Colonic mucosa (tissue), 4 donors: Measurements from ENCODE around the gene LTV1. TPM values are rescaled to one million over a fixed set of nuclear protein-coding genes. Genes with fewer than 3 reads are reported as not detected.
"Not testable (repeated sequence)": the region's sequence is repeated elsewhere in the genome, so short reads cannot be mapped to it uniquely, and the experiment has no call there.

ENCODE experiments used
- DNase-seq: peaks from one replicate; pipeline ENCODE4 v3.0.0-alpha.2; 2020
- H3K27ac ChIP-seq: fragments of 200-600 bp; one replicate; pipeline ENCODE4 v1.8.0; 2021
- H3K27me3 ChIP-seq: fragments of 200-600 bp; one replicate; pipeline ENCODE4 v1.8.0; 2021
- H3K36me3 ChIP-seq: fragments of 200-600 bp; one replicate; pipeline ENCODE4 v1.8.0; 2021
- H3K4me1 ChIP-seq: fragments of 200-600 bp; one replicate; pipeline ENCODE4 v1.8.0; 2021; ENCODE audit warnings: mild to moderate bottlenecking
- H3K4me3 ChIP-seq: fragments of 200-600 bp; one replicate; pipeline ENCODE4 v1.8.0; 2021
- H3K9ac ChIP-seq, 2 donors: one replicate each; pipeline ENCODE4 v1.7.0; 2013; ENCODE audit warnings: control low read depth in 2 of 2, low read depth in 2 of 2, low read length in 2 of 2
- H3K9me3 ChIP-seq: fragments of 200-600 bp; one replicate; pipeline ENCODE4 v1.8.0; 2021
- intact Hi-C: fragments of 100-400 bp; cut with DNase I; formaldehyde crosslinking; loops from one replicate; pipeline ENCODE4 v1.14.1; 2022
- total RNA-seq, 2 donors: library from RNA; stranded (reverse); fragmentation: NEBNext Ultra II Directional in 1 of 2; extraction: Animal tissue kit (Norgen Biotek cat#: 25700) in 1 of 2; gene quantifications; one replicate each; pipeline ENCODE4 v1.2.1, GENCODE V29; 2021
- TF ChIP-seq, protein P1 (sequence below): fragments of 200-600 bp; IDR thresholded peaks from one replicate; pipeline ENCODE4 v1.8.0; 2022; ENCODE audit warnings: antibody characterized with exemption, mild to moderate bottlenecking
- donor health status: healthy.
- donor health status: DM: no; HTN: no; CAD: no.
- donor health status: DM: no; HTN: no; CAD: no.

Gene LTV1
- total RNA-seq, 2 donors from 2014 or later: 11.0 to 17.4 TPM

- H3K4me1 ChIP-seq: no peaks in the 10 kb centered on the region
- no peak within 1 kb of the TSS for H3K4me3 ChIP-seq
- intact Hi-C loops: no loop called here
- TF ChIP-seq, protein P1, sequence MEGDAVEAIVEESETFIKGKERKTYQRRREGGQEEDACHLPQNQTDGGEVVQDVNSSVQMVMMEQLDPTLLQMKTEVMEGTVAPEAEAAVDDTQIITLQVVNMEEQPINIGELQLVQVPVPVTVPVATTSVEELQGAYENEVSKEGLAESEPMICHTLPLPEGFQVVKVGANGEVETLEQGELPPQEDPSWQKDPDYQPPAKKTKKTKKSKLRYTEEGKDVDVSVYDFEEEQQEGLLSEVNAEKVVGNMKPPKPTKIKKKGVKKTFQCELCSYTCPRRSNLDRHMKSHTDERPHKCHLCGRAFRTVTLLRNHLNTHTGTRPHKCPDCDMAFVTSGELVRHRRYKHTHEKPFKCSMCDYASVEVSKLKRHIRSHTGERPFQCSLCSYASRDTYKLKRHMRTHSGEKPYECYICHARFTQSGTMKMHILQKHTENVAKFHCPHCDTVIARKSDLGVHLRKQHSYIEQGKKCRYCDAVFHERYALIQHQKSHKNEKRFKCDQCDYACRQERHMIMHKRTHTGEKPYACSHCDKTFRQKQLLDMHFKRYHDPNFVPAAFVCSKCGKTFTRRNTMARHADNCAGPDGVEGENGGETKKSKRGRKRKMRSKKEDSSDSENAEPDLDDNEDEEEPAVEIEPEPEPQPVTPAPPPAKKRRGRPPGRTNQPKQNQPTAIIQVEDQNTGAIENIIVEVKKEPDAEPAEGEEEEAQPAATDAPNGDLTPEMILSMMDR: no peak
- peaks cover 4% of the 10 kb centered on the region for H3K36me3 ChIP-seq
- no peak within 1 kb of the TSS for H3K9ac ChIP-seq
- no peaks in the 10 kb centered on the region for H3K27me3 ChIP-seq
- H3K27ac ChIP-seq: no peak within 1 kb of the TSS
- no peak for DNase-seq
- no peaks in the 10 kb centered on the region for H3K9me3 ChIP-seq
Observed at GRCh38 chr6:143864234-143864633, 21.1 kb downstream of the LTV1 start, which contains the start of gene ZC2HC1B. ZC2HC1B (plus strand) TSS chr6:143864474; CDS start chr6:143864540, 66 bp downstream.

GRCh38 chr6:143867236-143867635 lies 24.1 kb downstream of the LTV1 start:
- H3K9ac ChIP-seq: no peak overlapping the region
- H3K27ac ChIP-seq: no peak overlapping the region
- DNase-seq: no peak
- H3K27me3 ChIP-seq: no peaks in the 10 kb centered on the region
- H3K9me3 ChIP-seq: no peaks in the 10 kb centered on the region
- intact Hi-C loops: no loop called here
- TF ChIP-seq, protein P1: no peak
- H3K4me3 ChIP-seq: no peak overlapping the region
- no peaks in the 10 kb centered on the region for H3K4me1 ChIP-seq
- no peaks in the 10 kb centered on the region for H3K36me3 ChIP-seq

DNA sequence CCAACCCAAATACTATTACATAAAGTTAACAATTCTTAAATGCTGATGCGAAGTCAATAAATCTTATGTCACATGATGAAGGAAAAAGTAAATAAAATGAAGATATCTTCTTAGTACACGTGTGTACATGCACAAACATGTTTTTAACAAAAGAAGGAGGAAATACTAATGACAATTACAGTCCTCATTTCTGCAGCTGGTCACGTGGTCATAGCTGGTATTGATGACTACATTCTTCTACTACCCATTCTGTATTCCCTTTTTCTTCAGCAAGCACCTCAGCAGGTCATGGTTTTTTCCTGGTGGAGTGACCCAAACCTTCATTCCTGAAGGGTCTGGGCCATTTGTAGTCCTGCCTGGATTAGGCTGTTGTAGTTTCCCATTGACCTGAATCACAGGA lies 25.7 kb downstream of the LTV1 start:
- H3K4me1 ChIP-seq, H3K4me3 ChIP-seq, H3K36me3 ChIP-seq, DNase-seq, H3K27me3 ChIP-seq, H3K9me3 ChIP-seq, H3K27ac ChIP-seq, intact Hi-C loops, H3K9ac ChIP-seq: not testable (repeated sequence)

- DNase-seq, intact Hi-C loops, H3K36me3 ChIP-seq, H3K4me1 ChIP-seq, H3K9me3 ChIP-seq, H3K27me3 ChIP-seq, H3K4me3 ChIP-seq, H3K9ac ChIP-seq, H3K27ac ChIP-seq: not testable (repeated sequence)
Observed at GRCh38 chr6:143871202-143871730, 28.1 kb downstream of the LTV1 start.

- H3K4me1 ChIP-seq: no peaks in the 10 kb centered on the region
- H3K9me3 ChIP-seq: no peaks in the 10 kb centered on the region
- DNase-seq: no peak
- no peaks in the 10 kb centered on the region for H3K27me3 ChIP-seq
- no peak overlapping the region for H3K4me3 ChIP-seq
- no peak overlapping the region for H3K9ac ChIP-seq
- TF ChIP-seq, protein P1: no peak
- H3K27ac ChIP-seq: no peak overlapping the region
- H3K36me3 ChIP-seq: no peaks in the 10 kb centered on the region
- intact Hi-C loops: no loop called here
Observed at GRCh38 chr6:143872201-143872600, 29.1 kb downstream of the LTV1 start.

GRCh38 chr6:143873600-143873999 lies 30.5 kb downstream of the LTV1 start:
- DNase-seq, H3K27ac ChIP-seq, intact Hi-C loops, H3K36me3 ChIP-seq, H3K4me1 ChIP-seq, H3K9ac ChIP-seq, H3K9me3 ChIP-seq, H3K27me3 ChIP-seq, H3K4me3 ChIP-seq: not testable (repeated sequence)

GRCh38 chr6:143874503-143874902 lies 31.4 kb downstream of the LTV1 start:
- H3K27me3 ChIP-seq, H3K9ac ChIP-seq, intact Hi-C loops, H3K4me1 ChIP-seq, H3K36me3 ChIP-seq, H3K9me3 ChIP-seq, H3K4me3 ChIP-seq, DNase-seq, H3K27ac ChIP-seq: not testable (repeated sequence)
